HepG2 (cell line): ENCODE measurements around the gene CEP170. TPM values are rescaled to one million over a fixed set of nuclear protein-coding genes. Genes with fewer than 3 reads are reported as not detected.

Experiments
- ATAC-seq: fragments of 200-7000 bp; cut with Tn5 transposase; 3 replicates; pipeline ENCODE4 v1.9.1; 2020; ENCODE audit warnings: mild to moderate bottlenecking, moderate library complexity
- BruUV-seq: library from RNA; stranded (reverse); fragments of 400-500 nt; replicated peaks from 2 replicates; lab custom pipeline; 2021; lab: Mats Ljungman, UMichigan
- CTCF ChIA-PET: fragments of 300-600 bp; formaldehyde crosslinking; extraction: SDS; loops from one replicate; lab custom pipeline; 2021; ENCODE audit warnings: low total read pairs, inconsistent platforms, low intra/inter-chr PET ratio; lab: Yijun Ruan, JAX
- POLR2A ChIA-PET: fragments of 350-600 bp; sonication (Branson Sonifier 250); formaldehyde crosslinking; loops from one replicate; lab custom pipeline; 2020; ENCODE audit warnings: antibody characterized with exemption, inconsistent platforms; lab: Yijun Ruan, JAX
- DNase-seq: peaks from one replicate; pipeline ENCODE4 v3.0.0-alpha.2; 2015; ENCODE audit warnings: low spot score
- FAIRE-seq: peaks from 3 replicates; lab custom pipeline; 2011; peaks lifted over from hg19 to GRCh38; lab: Jason Lieb, UNC
- H2AFZ ChIP-seq: one replicate; pipeline ENCODE4 v1.6.1; 2011; ENCODE audit warnings: low read length, inconsistent platforms
- H3K27ac ChIP-seq: fragments of 300-600 bp; 3 replicates; pipeline ENCODE4 v1.8.0; 2011; ENCODE audit warnings: mixed run types, mild to moderate bottlenecking, mixed read lengths, low read length, inconsistent platforms; ENCODE audit not compliant: insufficient read depth; ENCODE audit errors: extremely low read length
- H3K27me3 ChIP-seq, 2 experiments: fragments of 200-600 bp in 1 of 2; 2 replicates in 1 of 2; 3 replicates in 1 of 2; pipeline versions ENCODE4 v1.6.0 to v1.8.0; 2011; ENCODE audit warnings: low read length in 2 of 2, mild to moderate bottlenecking in 2 of 2, moderate library complexity in 2 of 2, inconsistent platforms in 1 of 2; ENCODE audit not compliant: insufficient read depth in 2 of 2, control insufficient read depth in 1 of 2
- H3K36me3 ChIP-seq, 2 experiments: fragments of 200-600 bp in 1 of 2; replicated peaks in 1 of 2; 2 replicates in 1 of 2; 3 replicates in 1 of 2; pipeline versions ENCODE4 v1.5.1 to v1.8.0; 2011; ENCODE audit warnings: low read length in 2 of 2, inconsistent platforms in 1 of 2; ENCODE audit not compliant: insufficient read depth in 2 of 2, control insufficient read depth in 1 of 2
- H3K4me1 ChIP-seq: 2 replicates; pipeline ENCODE4 v1.5.1; 2012; ENCODE audit warnings: low read length, inconsistent platforms; ENCODE audit not compliant: insufficient read depth
- H3K4me2 ChIP-seq: 2 replicates; pipeline ENCODE4 v1.6.0; 2011; ENCODE audit warnings: low read depth, low read length, inconsistent platforms
- H3K4me3 ChIP-seq, 3 experiments: fragments of 200-600 bp in 1 of 3; sonication (generic), shearing (Covaris generic) in 1 of 3; replicated peaks in 1 of 3; 2 replicates each; pipeline ENCODE4 v1.5.1; 2011 to 2016; ENCODE audit warnings: low read length in 3 of 3, inconsistent platforms in 2 of 3, low read depth in 2 of 3, mild to moderate bottlenecking in 2 of 3, control low read depth in 1 of 3, mixed read lengths in 1 of 3; ENCODE audit not compliant: insufficient read depth in 1 of 3
- H3K79me2 ChIP-seq: one replicate; pipeline ENCODE4 v1.6.1; 2011; ENCODE audit warnings: low read length, inconsistent platforms; ENCODE audit not compliant: insufficient read depth
- H3K9ac ChIP-seq: 2 replicates; pipeline ENCODE4 v1.6.0; 2011; ENCODE audit warnings: mild to moderate bottlenecking, low read depth, low read length, inconsistent platforms; ENCODE audit not compliant: insufficient read depth
- H3K9me3 ChIP-seq: 2 replicates; pipeline ENCODE4 v1.5.1; 2012; ENCODE audit warnings: mild to moderate bottlenecking, low read length
- H4K20me1 ChIP-seq: 2 replicates; pipeline ENCODE4 v1.6.0; 2011; ENCODE audit warnings: inconsistent platforms, mild to moderate bottlenecking, low read length, moderate library complexity; ENCODE audit not compliant: insufficient read depth
- KMT2A ChIP-seq: sonication (generic); formaldehyde crosslinking; IDR thresholded peaks from 2 replicates; pipeline ENCODE4 v1.4.0; 2020; ENCODE audit warnings: missing genetic modification reagents
- NFKB2 ChIP-seq: sonication (generic); formaldehyde crosslinking; IDR thresholded peaks from 2 replicates; pipeline ENCODE4 v1.4.0; 2020; ENCODE audit warnings: missing genetic modification reagents, borderline replicate concordance
- PAX8 ChIP-seq: sonication (generic); formaldehyde crosslinking; IDR thresholded peaks from 2 replicates; pipeline ENCODE4 v1.8.0; 2022; ENCODE audit warnings: mild to moderate bottlenecking, missing genetic modification reagents, borderline replicate concordance
- POLR2G ChIP-seq: fragments of 200-400 bp; formaldehyde crosslinking; IDR thresholded peaks from 2 replicates; pipeline ENCODE4 v1.6.1; 2018; ENCODE audit warnings: mild to moderate bottlenecking, low read depth, low read length, moderate library complexity
- SP5 ChIP-seq: IDR thresholded peaks from 2 replicates; pipeline ENCODE4 v1.6.1; 2016; ENCODE audit warnings: low read depth, borderline replicate concordance
- ZBTB21 ChIP-seq: sonication (generic); formaldehyde crosslinking; IDR thresholded peaks from 2 replicates; pipeline ENCODE4 v1.4.0; 2020; ENCODE audit warnings: missing genetic modification reagents
- ZBTB7A ChIP-seq: sonication (generic); formaldehyde crosslinking; IDR thresholded peaks from 2 replicates; pipeline ENCODE4 v1.8.0; 2022; ENCODE audit warnings: mild to moderate bottlenecking, missing genetic modification reagents
- ZNF234 ChIP-seq: sonication (generic); formaldehyde crosslinking; conservative IDR thresholded peaks from 2 replicates; pipeline ENCODE4 v1.5.1; 2020; ENCODE audit warnings: mild to moderate bottlenecking, missing genetic modification reagents
- ZNF264 ChIP-seq: sonication (generic); formaldehyde crosslinking; IDR thresholded peaks from 2 replicates; pipeline ENCODE4 v1.4.0; 2020; ENCODE audit warnings: missing genetic modification reagents
- ZNF7 ChIP-seq: IDR thresholded peaks from 2 replicates; pipeline ENCODE4 v1.6.1; 2016; ENCODE audit warnings: missing biosample characterization, missing genetic modification reagents
- ZNF709 ChIP-seq: sonication (generic); formaldehyde crosslinking; IDR thresholded peaks from 2 replicates; pipeline ENCODE4 v1.5.0; 2020; ENCODE audit warnings: mild to moderate bottlenecking, missing genetic modification reagents
- WGBS: methylation state at CpG from one replicate; pipeline ENCODE4 v1.1.6; 2017; ENCODE audit warnings: low lambda C conversion rate; 5-methylcytosine and 5-hydroxymethylcytosine counted together
- in situ Hi-C: cut with HindIII; loops from 2 replicates; pipeline ENCODE4 v1.10.0; 2017; ENCODE audit warnings: low pct_unique_long_range_greater_than_20kb; ENCODE audit not compliant: extremely low pct_ligation_motif_present
- intact Hi-C: fragments of 100-400 bp; cut with micrococcal nuclease; formaldehyde crosslinking; loops from one replicate; pipeline ENCODE4 v1.10.0; 2022; ENCODE audit not compliant: unreplicated experiment
- polyA plus RNA-seq, 8 experiments: library from polyadenylated mRNA; depleted of rRNA in 3 of 8; stranded (reverse) in 7 of 8; unstranded in 1 of 8; fragments of >200 nt; fragmentation: Illumina TruSeq in 4 of 8; extraction: Trizol in 4 of 8; gene quantifications; 2 replicates each; pipeline versions ENCODE4 v1.2.1 to v1.2.3, GENCODE V29; 2011 to 2016; ENCODE audit warnings: low read depth in 4 of 8, missing spikeins in 1 of 8, mixed read lengths in 1 of 8; ENCODE audit not compliant: insufficient read depth in 1 of 8
- total RNA-seq, 5 experiments: library from RNA; depleted of rRNA; stranded (reverse); fragments of >200 nt; fragmentation: Illumina TruSeq; extraction: Trizol; gene quantifications; 2 replicates each; pipeline ENCODE4 v1.2.3, GENCODE V29; 2016; ENCODE audit warnings: low read depth in 1 of 5
- TF ChIP-seq, protein P1 (sequence below): IDR thresholded peaks from 2 replicates; pipeline ENCODE4 v1.6.1; 2016; ENCODE audit warnings: missing genetic modification reagents, missing compliant biosample characterization
- TF ChIP-seq, protein P2 (sequence below): sonication (generic); formaldehyde crosslinking; IDR thresholded peaks from 2 replicates; pipeline ENCODE4 v1.5.1; 2020; ENCODE audit warnings: mild to moderate bottlenecking, missing genetic modification reagents, borderline replicate concordance

Gene CEP170
- total and polyA plus RNA-seq, 2 of the 13 experiments (the other 11 are each of a cell fraction or from before 2014, with no cell fraction given): 23.0 to 28.6 TPM

DNA sequence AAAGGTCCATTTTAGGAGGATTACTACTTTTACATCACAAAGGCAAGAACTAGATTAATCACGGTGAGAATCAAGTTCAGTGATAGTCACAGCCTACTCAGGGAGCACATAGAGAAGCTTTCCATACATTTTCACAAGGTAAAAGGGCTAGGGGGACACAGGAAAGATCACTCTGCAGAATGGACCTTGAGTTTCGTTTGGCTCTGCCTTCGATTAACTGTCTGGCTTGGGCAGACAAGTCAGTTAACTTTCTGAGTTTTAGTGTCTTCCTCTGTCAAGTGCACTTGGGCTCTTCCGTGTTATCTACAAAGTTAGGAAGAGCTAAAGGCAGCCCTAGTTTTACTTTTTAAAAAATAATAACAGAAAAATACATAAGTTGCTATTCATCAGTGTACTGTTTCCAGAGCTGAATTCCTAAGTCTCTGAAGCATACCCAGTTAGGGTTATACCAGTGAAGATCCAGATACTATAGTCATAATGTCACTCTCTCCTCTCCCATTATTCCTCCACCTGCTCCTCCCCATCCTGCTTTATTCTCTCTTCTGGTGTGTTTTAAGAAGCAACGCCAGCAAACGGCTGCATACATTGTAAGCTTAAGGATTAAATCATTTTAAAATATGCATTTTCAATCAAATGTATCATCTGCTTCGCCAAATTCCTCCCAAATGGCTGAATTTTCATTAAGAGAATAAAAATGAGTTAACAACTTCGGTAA lies 1.7 kb downstream of the CEP170 start:
- no peak for ATAC-seq
- in situ Hi-C loops (no loop called here), intact Hi-C loops (no loop called here)
- H3K36me3 ChIP-seq: no peaks in the 10 kb centered on the region
- H3K9ac ChIP-seq: peak overlapping the region; percentile 71
- ChIA-PET POLR2A (no interaction called here), CTCF (no interaction called here)
- peak; percentile 7 for DNase-seq
- peak; percentile 48 for FAIRE-seq
- peak overlapping the region; percentile 87 for H3K27ac ChIP-seq
- H3K9me3 ChIP-seq: no peaks in the 10 kb centered on the region
- no peak overlapping the region for H2AFZ ChIP-seq
- peaks cover 14% of the 10 kb centered on the region for H4K20me1 ChIP-seq
- 0% methylated on average over 6 of the region's 8 CpGs for WGBS
- H3K79me2 ChIP-seq: peaks cover 73% of the 10 kb centered on the region
- H3K4me2 ChIP-seq: peak overlapping the region; percentile 96
- BruUV-seq: no TSS peak
- H3K27me3 ChIP-seq: no peaks in the 10 kb centered on the region; a peak in 1 of 5 replicates
- TF ChIP-seq KMT2A (CRISPR knock-in tag): peak; percentile 26; the same call in 1 of the 2 replicates
- no peak for TF ChIP-seq ZNF264 (CRISPR knock-in tag)
- peak overlapping the region; percentile 88 to 99 (median 93) for H3K4me3 ChIP-seq
- peaks cover 39% of the 10 kb centered on the region for H3K4me1 ChIP-seq

DNA sequence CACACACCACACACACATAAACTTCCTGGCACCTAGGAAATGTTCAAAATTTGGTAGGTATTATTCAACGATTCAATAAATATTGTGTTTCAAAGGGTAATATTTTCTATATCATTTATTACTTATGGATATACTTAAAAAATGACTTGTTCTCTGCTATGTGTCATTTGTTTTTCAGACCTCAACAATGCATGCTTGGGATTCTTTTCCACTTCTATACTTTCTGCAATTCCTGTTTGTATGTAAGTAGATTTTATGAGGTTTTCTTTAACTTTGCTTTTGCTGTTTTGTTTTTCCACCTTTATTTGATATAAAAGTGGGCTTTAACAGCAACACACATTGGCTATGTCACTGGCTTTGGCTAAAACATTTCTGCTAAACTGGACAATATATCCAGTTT lies 3.5 kb downstream of the CEP170 start:
- no peaks in the 10 kb centered on the region; a peak in 1 of 5 replicates for H3K27me3 ChIP-seq
- no peak overlapping the region for H2AFZ ChIP-seq
- FAIRE-seq: no peak
- ATAC-seq: no peak
- intact Hi-C loops: no loop called here
- POLR2A ChIA-PET: no interaction called here
- H3K36me3 ChIP-seq: no peaks in the 10 kb centered on the region; a peak in 1 of 5 replicates
- peak overlapping the region; percentile 96 for H3K4me2 ChIP-seq
- H4K20me1 ChIP-seq: peaks cover 14% of the 10 kb centered on the region
- no peak overlapping the region for H3K9ac ChIP-seq
- 94% methylated on average over 1 of the region's 1 CpG for whole genome bisulfite sequencing
- peaks cover 79% of the 10 kb centered on the region for H3K79me2 ChIP-seq
- BruUV-seq: TSS peak; percentile 9
- no peak overlapping the region for H3K27ac ChIP-seq
- H3K4me3 ChIP-seq: no peak overlapping the region
- CTCF ChIA-PET: no interaction called here
- H3K4me1 ChIP-seq: peaks cover 35% of the 10 kb centered on the region
- in situ Hi-C loops: no loop called here
- no peaks in the 10 kb centered on the region for H3K9me3 ChIP-seq
- DNase-seq: no peak
- TF ChIP-seq ZNF234 (CRISPR knock-in tag) (no peak), POLR2G (no peak), ZNF7 (CRISPR knock-in tag) (no peak), NFKB2 (CRISPR knock-in tag) (no peak), ZBTB7A (CRISPR knock-in tag) (no peak), PAX8 (no peak), ZNF709 (CRISPR knock-in tag) (no peak), ZBTB21 (CRISPR knock-in tag) (no peak), SP5 (CRISPR knock-in tag) (no peak)
- TF ChIP-seq, protein P1, sequence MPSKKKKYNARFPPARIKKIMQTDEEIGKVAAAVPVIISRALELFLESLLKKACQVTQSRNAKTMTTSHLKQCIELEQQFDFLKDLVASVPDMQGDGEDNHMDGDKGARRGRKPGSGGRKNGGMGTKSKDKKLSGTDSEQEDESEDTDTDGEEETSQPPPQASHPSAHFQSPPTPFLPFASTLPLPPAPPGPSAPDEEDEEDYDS: no peak
- TF ChIP-seq, protein P2, sequence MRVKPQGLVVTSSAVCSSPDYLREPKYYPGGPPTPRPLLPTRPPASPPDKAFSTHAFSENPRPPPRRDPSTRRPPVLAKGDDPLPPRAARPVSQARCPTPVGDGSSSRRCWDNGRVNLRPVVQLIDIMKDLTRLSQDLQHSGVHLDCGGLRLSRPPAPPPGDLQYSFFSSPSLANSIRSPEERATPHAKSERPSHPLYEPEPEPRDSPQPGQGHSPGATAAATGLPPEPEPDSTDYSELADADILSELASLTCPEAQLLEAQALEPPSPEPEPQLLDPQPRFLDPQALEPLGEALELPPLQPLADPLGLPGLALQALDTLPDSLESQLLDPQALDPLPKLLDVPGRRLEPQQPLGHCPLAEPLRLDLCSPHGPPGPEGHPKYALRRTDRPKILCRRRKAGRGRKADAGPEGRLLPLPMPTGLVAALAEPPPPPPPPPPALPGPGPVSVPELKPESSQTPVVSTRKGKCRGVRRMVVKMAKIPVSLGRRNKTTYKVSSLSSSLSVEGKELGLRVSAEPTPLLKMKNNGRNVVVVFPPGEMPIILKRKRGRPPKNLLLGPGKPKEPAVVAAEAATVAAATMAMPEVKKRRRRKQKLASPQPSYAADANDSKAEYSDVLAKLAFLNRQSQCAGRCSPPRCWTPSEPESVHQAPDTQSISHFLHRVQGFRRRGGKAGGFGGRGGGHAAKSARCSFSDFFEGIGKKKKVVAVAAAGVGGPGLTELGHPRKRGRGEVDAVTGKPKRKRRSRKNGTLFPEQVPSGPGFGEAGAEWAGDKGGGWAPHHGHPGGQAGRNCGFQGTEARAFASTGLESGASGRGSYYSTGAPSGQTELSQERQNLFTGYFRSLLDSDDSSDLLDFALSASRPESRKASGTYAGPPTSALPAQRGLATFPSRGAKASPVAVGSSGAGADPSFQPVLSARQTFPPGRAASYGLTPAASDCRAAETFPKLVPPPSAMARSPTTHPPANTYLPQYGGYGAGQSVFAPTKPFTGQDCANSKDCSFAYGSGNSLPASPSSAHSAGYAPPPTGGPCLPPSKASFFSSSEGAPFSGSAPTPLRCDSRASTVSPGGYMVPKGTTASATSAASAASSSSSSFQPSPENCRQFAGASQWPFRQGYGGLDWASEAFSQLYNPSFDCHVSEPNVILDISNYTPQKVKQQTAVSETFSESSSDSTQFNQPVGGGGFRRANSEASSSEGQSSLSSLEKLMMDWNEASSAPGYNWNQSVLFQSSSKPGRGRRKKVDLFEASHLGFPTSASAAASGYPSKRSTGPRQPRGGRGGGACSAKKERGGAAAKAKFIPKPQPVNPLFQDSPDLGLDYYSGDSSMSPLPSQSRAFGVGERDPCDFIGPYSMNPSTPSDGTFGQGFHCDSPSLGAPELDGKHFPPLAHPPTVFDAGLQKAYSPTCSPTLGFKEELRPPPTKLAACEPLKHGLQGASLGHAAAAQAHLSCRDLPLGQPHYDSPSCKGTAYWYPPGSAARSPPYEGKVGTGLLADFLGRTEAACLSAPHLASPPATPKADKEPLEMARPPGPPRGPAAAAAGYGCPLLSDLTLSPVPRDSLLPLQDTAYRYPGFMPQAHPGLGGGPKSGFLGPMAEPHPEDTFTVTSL (CRISPR knock-in tag): no peak
